Measurements from ENCODE around the gene FTL.

Gene FTL

DNA sequence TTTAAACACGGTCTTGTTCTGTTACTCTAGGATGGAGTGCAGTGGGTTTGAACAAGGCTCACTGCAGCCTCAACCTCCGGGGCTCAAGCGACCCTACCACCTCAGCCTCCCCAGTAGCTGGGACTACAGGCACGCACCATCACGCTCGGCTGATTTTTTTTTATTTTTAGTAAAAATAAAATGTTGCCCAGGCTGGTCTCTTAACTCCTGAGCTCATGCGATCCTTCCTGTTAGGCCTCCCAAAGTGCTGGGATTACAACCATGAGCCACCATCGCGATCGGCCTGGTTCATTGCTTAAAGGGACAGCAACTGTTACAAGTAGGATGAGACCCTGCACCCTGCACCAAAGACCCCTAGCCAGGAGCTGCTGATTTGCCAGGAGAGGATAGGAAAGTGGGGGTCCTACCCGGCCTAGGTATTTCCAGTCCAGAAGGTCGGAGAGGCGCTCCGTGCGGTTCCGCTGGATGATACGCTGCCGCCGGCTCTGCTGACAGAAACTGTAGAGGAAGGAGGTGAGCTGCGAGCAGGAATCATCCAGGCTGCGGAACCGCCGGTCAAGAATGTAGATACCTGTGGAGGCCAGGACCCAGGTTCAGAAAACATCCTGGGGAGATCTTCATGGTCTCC, 5.1 kb downstream of the FTL start:
- Histone ChIP-seq H3K9ac (no peak overlapping the region), H3K27me3 (no peaks in the 10 kb centered on the region), H3K4me1 (peaks cover 44% of the 10 kb centered on the region), H3K4me2 (peak overlapping the region; percentile 49), H3K4me3 (no peak overlapping the region), H3K27ac (no peak overlapping the region), H3K36me3 (peaks cover 86% of the 10 kb centered on the region), H4K20me1 (peaks cover 34% of the 10 kb centered on the region), H3K9me3 (no peaks in the 10 kb centered on the region)
- TF ChIP-seq Cebpa-rat (IDR thresholded peaks at IDR 0.05) = no peak

- peak overlapping the region; percentile 49 for H3K4me2 ChIP-seq
- H3K4me1 ChIP-seq = peaks cover 48% of the 10 kb centered on the region
- no peak overlapping the region for H3K27ac ChIP-seq
- H3K4me3 ChIP-seq = no peak overlapping the region
- peaks cover 87% of the 10 kb centered on the region for H3K36me3 ChIP-seq
- peaks cover 26% of the 10 kb centered on the region for H4K20me1 ChIP-seq
- TF ChIP-seq Cebpa-rat (IDR thresholded peaks at IDR 0.05) = no peak
- H3K9me3 ChIP-seq = no peaks in the 10 kb centered on the region
- H3K27me3 ChIP-seq = no peaks in the 10 kb centered on the region
- H3K9ac ChIP-seq = no peak overlapping the region
These were observed 5.8 kb downstream of the FTL start for GRCh38 chr19:48970923-48971395.

DNA sequence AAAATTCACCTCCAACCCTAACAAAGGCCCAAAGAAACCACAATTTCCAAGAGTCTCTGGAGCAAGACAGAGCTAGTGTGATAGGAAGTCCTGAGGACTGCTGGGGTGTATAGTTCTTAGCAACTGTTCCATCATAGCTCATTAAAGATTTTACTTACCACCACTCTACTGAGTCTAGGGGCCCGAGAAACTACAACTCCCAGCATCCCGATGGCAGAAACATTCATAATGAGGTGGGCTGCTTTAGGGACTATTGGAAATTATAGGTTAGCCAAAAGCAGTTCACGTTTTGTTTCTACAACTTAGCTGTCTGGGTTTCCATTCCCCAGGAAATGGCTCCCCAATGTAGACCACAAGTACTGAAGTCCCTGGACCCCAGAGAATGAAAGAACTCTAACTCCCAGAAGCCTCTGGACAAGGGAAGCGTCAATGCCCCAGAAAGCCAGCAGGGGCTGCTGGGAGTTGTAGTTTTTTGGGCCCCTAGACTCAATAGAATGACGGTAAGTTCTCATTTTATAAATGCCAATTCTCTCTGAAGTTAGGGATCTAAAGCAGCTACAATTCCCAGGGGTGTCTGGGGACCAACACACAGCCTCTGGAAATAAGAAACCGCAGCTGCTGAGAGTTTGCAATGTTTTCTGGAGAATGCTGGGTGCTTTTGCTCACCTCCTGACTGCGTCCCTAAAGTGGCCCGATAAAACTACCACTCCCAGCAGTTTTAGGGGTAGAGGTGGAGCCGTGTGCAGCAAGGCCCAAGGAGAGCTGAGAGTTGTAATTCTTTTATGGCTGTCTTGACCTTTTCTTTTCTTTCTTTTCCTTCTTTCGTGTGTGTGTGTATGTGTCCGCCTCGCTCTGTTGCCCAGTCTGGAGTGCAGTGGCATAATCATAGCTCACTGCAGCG, 11.1 kb downstream of the FTL start:
- Histone ChIP-seq H3K9ac (no peak overlapping the region), H3K27ac (0 out of 2 replicates have a peak overlapping the region, but pooled peaks have one; percentile 18), H3K4me3 (no peak overlapping the region), H3K4me2 (peak overlapping the region; percentile 37), H3K27me3 (no peaks in the 10 kb centered on the region), H3K36me3 (peaks cover 74% of the 10 kb centered on the region), H4K20me1 (no peaks in the 10 kb centered on the region), H3K4me1 (peaks cover 54% of the 10 kb centered on the region), H3K9me3 (no peaks in the 10 kb centered on the region)
- no peak for TF ChIP-seq Cebpa-rat (IDR thresholded peaks at IDR 0.05)

DNA sequence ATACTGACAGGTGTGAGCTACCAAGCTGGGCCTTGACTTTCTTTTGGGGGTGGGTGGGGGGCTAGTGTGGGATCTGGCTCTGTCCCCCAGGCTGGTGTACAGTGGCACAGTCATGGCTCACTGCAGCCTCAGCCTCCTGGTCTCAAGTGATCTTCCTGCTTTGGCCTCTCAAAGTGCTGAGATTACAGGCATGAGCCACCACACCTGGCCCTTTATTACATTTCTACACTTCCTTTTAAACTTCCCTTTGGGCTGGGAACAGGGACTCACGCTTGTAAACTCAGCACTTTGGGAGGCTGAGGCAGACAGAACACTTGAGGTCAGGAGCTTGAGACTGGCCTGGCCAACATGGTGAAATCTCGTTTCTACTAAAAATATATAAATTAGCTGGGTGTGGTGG, 12.0 kb downstream of the FTL start:
- H3K27me3 ChIP-seq = no peaks in the 10 kb centered on the region
- H3K4me3 ChIP-seq = no peak overlapping the region
- peaks cover 54% of the 10 kb centered on the region for H3K4me1 ChIP-seq
- H3K9ac ChIP-seq = no peak overlapping the region
- no peaks in the 10 kb centered on the region for H3K9me3 ChIP-seq
- no peaks in the 10 kb centered on the region for H4K20me1 ChIP-seq
- H3K36me3 ChIP-seq = peaks cover 76% of the 10 kb centered on the region
- TF ChIP-seq Cebpa-rat (IDR thresholded peaks at IDR 0.05) = no peak
- 0 out of 2 replicates have a peak overlapping the region, but pooled peaks have one; percentile 18 for H3K27ac ChIP-seq
- H3K4me2 ChIP-seq = peak overlapping the region; percentile 37; the same call in 1 of the 2 replicates

GRCh38 chr19:48982280-48982679, 17.2 kb downstream of the FTL start:
- TF ChIP-seq Cebpa-rat (IDR thresholded peaks at IDR 0.05) = no peak
- peaks cover 36% of the 10 kb centered on the region for H3K4me1 ChIP-seq
- no peak overlapping the region for H3K27ac ChIP-seq
- no peaks in the 10 kb centered on the region for H4K20me1 ChIP-seq
- no peaks in the 10 kb centered on the region for H3K27me3 ChIP-seq
- H3K4me2 ChIP-seq = no peak overlapping the region
- H3K9me3 ChIP-seq = no peaks in the 10 kb centered on the region
- peaks cover 85% of the 10 kb centered on the region for H3K36me3 ChIP-seq
- no peak overlapping the region for H3K4me3 ChIP-seq
- H3K9ac ChIP-seq = no peak overlapping the region

- TF ChIP-seq Cebpa-rat (IDR thresholded peaks at IDR 0.05) = no peak
- no peak overlapping the region for H3K4me3 ChIP-seq
- no peak overlapping the region for H3K4me2 ChIP-seq
- H3K9ac ChIP-seq = no peak overlapping the region
- peaks cover 88% of the 10 kb centered on the region for H3K36me3 ChIP-seq
- no peaks in the 10 kb centered on the region for H3K27me3 ChIP-seq
- no peaks in the 10 kb centered on the region for H3K9me3 ChIP-seq
- peaks cover 30% of the 10 kb centered on the region for H3K4me1 ChIP-seq
- no peak overlapping the region for H3K27ac ChIP-seq
- H4K20me1 ChIP-seq = no peaks in the 10 kb centered on the region
These were observed 20.6 kb downstream of the FTL start for GRCh38 chr19:48985711-48986110.

- Histone ChIP-seq H4K20me1 (no peaks in the 10 kb centered on the region), H3K9ac (no peak overlapping the region), H3K4me3 (no peak overlapping the region), H3K4me2 (no peak overlapping the region), H3K9me3 (no peaks in the 10 kb centered on the region), H3K27ac (no peak overlapping the region), H3K36me3 (peaks cover 88% of the 10 kb centered on the region), H3K4me1 (peaks cover 33% of the 10 kb centered on the region), H3K27me3 (no peaks in the 10 kb centered on the region)
- no peak for TF ChIP-seq Cebpa-rat (IDR thresholded peaks at IDR 0.05)
These were observed 21.1 kb downstream of the FTL start for GRCh38 chr19:48986211-48986610.

DNA sequence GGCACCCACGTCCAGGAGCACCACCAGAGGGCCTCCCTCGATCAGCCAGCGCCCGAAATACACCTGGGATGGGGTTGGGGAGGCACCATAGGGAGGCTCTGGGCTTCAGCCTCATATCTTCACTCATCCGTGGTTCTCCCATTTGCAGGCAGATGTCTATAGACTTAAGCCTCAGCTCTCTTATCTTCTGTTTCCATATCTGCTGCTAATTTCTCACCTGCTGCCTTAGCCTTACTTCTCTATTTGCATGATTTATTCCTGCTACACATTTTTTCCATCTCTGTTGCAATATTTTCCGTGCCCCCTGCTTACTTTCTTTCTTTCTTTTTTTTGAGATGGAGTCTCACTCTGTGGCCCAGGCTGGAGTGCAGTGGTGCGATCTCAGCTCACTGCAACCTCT, 22.2 kb downstream of the FTL start:
- H3K9ac ChIP-seq = no peak overlapping the region
- TF ChIP-seq Cebpa-rat (IDR thresholded peaks at IDR 0.05) = no peak

GRCh38 chr19:48988286-48988685, 23.2 kb downstream of the FTL start:
- no peak overlapping the region for H3K4me2 ChIP-seq
- H3K36me3 ChIP-seq = peaks cover 67% of the 10 kb centered on the region
- peaks cover 8% of the 10 kb centered on the region for H4K20me1 ChIP-seq
- TF ChIP-seq Cebpa-rat (IDR thresholded peaks at IDR 0.05) = no peak
- no peaks in the 10 kb centered on the region for H3K27me3 ChIP-seq
- H3K9me3 ChIP-seq = no peaks in the 10 kb centered on the region
- H3K9ac ChIP-seq = peak overlapping the region; percentile 93; the same call in 1 of the 2 replicates
- peak overlapping the region; percentile 86; the same call in 1 of the 2 replicates for H3K27ac ChIP-seq
- H3K4me3 ChIP-seq = no peak overlapping the region
- peaks cover 43% of the 10 kb centered on the region for H3K4me1 ChIP-seq

More for the DNA sequence above, 22.2 kb downstream of the FTL start:
- no peaks in the 10 kb centered on the region for H3K27me3 ChIP-seq
- peaks cover 77% of the 10 kb centered on the region for H3K36me3 ChIP-seq
- H4K20me1 ChIP-seq = peaks cover 8% of the 10 kb centered on the region
- no peak overlapping the region for H3K4me2 ChIP-seq
- no peak overlapping the region for H3K4me3 ChIP-seq
- no peak overlapping the region for H3K27ac ChIP-seq
- peaks cover 43% of the 10 kb centered on the region for H3K4me1 ChIP-seq
- H3K9me3 ChIP-seq = no peaks in the 10 kb centered on the region

GRCh38 chr19:48988860-48989259, 23.8 kb downstream of the FTL start:
- H3K4me2 ChIP-seq = peak overlapping the region; percentile 99
- peak overlapping the region; percentile 93 for H3K9ac ChIP-seq
- H3K4me1 ChIP-seq = peaks cover 43% of the 10 kb centered on the region
- no peak overlapping the region for H3K4me3 ChIP-seq
- H3K36me3 ChIP-seq = peaks cover 62% of the 10 kb centered on the region
- no peak for TF ChIP-seq Cebpa-rat (IDR thresholded peaks at IDR 0.05)
- H4K20me1 ChIP-seq = peaks cover 8% of the 10 kb centered on the region
- H3K27me3 ChIP-seq = no peaks in the 10 kb centered on the region
- H3K9me3 ChIP-seq = no peaks in the 10 kb centered on the region
- H3K27ac ChIP-seq = peak overlapping the region; percentile 86

Measured in BLaER1 (cell line).